ENCODE results near the gene ANTXR1. TPM values are rescaled to one million over a fixed set of nuclear protein-coding genes. Genes with fewer than 3 reads are reported as not detected.
"Not testable (repeated sequence)": the region's sequence is repeated elsewhere in the genome, so short reads cannot be mapped to it uniquely, and the experiment has no call there.

Gene ANTXR1
- total RNA-seq, 1 donor = 206 TPM

GRCh38 chr2:69169655-69170389 lies 156.8 kb downstream of the ANTXR1 start:
- no peak for TF ChIP-seq CTCF (IDR thresholded peaks at IDR 0.05; ENCODE audit: insufficient read depth, low read depth, low read length)
- DNase-seq (ENCODE audit: low read depth) = no peak
- no peak overlapping the region for H3K4me3 ChIP-seq (ENCODE audit: low read depth, low read length)

- no peak for TF ChIP-seq CTCF (IDR thresholded peaks at IDR 0.05; ENCODE audit: insufficient read depth, low read depth, low read length)
- no peak overlapping the region for H3K4me3 ChIP-seq (ENCODE audit: low read depth, low read length)
- no peak for DNase-seq (ENCODE audit: low read depth)
These were observed 157.7 kb downstream of the ANTXR1 start for GRCh38 chr2:69170661-69171060.

- no peak for TF ChIP-seq CTCF (IDR thresholded peaks at IDR 0.05; ENCODE audit: insufficient read depth, low read depth, low read length)
- no peak overlapping the region for H3K4me3 ChIP-seq (ENCODE audit: low read depth, low read length)
- DNase-seq (ENCODE audit: low read depth) = peak; percentile 76
These were observed 158.3 kb downstream of the ANTXR1 start for GRCh38 chr2:69171116-69171896.

- no peak for TF ChIP-seq CTCF (IDR thresholded peaks at IDR 0.05; ENCODE audit: insufficient read depth, low read depth, low read length)
- DNase-seq (ENCODE audit: low read depth) = no peak
These were observed 159.0 kb downstream of the ANTXR1 start for GRCh38 chr2:69171897-69172525.

GRCh38 chr2:69173706-69174105 lies 160.7 kb downstream of the ANTXR1 start:
- no peak for DNase-seq (ENCODE audit: low read depth)
- no peak overlapping the region for H3K4me3 ChIP-seq (ENCODE audit: low read depth, low read length)
- no peak for TF ChIP-seq CTCF (IDR thresholded peaks at IDR 0.05; ENCODE audit: insufficient read depth, low read depth, low read length)

More at GRCh38 chr2:69171897-69172525, 159.0 kb downstream of the ANTXR1 start:
- no peak overlapping the region for H3K4me3 ChIP-seq (ENCODE audit: low read depth, low read length)

GRCh38 chr2:69174211-69174610 lies 161.2 kb downstream of the ANTXR1 start:
- not testable (repeated sequence) for DNase-seq (ENCODE audit: low read depth); H3K4me3 ChIP-seq (ENCODE audit: low read depth, low read length)
